Lower leg skin (tissue), 3 donors: ENCODE results near the gene HS6ST2.

Experiments
- CTCF ChIP-seq, 3 donors: fragments of 450-650 bp; IDR thresholded peaks; one replicate each; pipeline ENCODE4 v1.5.1; 2016; ENCODE audit warnings: antibody characterized with exemption in 3 of 3, mild to moderate bottlenecking in 3 of 3, moderate library complexity in 2 of 3
- POLR2A ChIP-seq, 2 donors: fragments of 450-650 bp; IDR thresholded peaks; one replicate each; pipeline ENCODE4 v1.6.1; 2016 to 2017; ENCODE audit warnings: antibody characterized with exemption in 2 of 2, mild to moderate bottlenecking in 1 of 2, moderate library complexity in 1 of 2

GRCh38 chrX:132634521-132634920 lies 323.9 kb downstream of the HS6ST2 start:
- no peak for TF ChIP-seq CTCF (IDR thresholded peaks at IDR 0.05)
- TF ChIP-seq POLR2A (IDR thresholded peaks at IDR 0.05): no peak
